ENCODE results near the gene RLN3. TPM values are rescaled to one million over a fixed set of nuclear protein-coding genes. Genes with fewer than 3 reads are reported as not detected.
A peak's percentile ranks its signal among the peaks of the same experiment; 100 is the strongest.

RLN3 gene
- total RNA-seq, 1 donor from 2014 or later = not detected

DNA sequence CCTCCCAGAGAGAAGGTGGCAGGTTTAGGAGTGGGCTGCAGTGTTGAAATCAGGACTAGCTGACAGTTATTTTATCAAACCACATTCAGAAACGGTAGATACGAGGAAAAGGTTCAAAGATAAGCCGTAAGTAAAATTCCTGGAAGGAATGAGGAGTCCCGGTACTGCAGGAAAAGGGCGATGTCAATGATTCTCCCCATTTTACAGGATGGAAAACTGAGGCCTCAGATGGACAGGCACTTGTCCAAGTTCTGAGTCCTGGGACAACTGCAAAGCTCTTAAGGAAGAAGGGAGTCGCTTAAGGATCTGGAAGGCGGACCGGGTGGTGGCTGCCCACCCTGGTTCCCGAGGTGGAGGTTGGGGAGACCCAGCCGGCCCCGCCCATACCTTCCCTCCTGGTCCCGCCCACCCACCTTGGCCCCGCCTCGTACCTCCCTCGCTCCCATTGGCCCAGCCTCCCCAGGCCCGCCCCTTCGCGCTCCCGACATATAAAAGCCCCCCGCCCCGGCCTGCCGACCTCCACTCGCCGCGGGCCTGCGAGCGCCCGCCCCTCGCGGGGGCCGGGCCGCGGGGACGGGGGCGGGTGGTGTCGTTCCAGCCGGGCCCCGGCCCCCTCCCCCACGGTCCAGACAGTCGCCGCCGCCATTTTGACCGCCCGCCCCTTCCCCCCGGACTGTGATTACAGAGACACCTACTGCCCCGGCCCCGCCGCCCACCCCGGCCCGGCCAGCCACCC is 22.4 kb upstream of the RLN3 start:
- Mint-ChIP-seq H3K9me3 (no peaks in the 10 kb centered on the region), H3K4me3 (peak overlapping the region; percentile 95), H3K27ac (peak overlapping the region; percentile 95), H3K4me1 (ENCODE audit: unreplicated experiment) (peaks cover 18% of the 10 kb centered on the region), H3K27me3 (peaks cover 4% of the 10 kb centered on the region), H3K36me3 (peaks cover 4% of the 10 kb centered on the region)
- no peak for TF ChIP-seq CTCF (conservative IDR thresholded peaks at IDR 0.05)
- peak; percentile 95 for DNase-seq (ENCODE audit: extremely low spot score, unreplicated experiment)

- Mint-ChIP-seq H3K27ac (peak within 1 kb of the TSS; percentile 99), H3K4me1 (ENCODE audit: unreplicated experiment) (peaks cover 14% of the 10 kb centered on the region), H3K9me3 (no peaks in the 10 kb centered on the region), H3K27me3 (peaks cover 4% of the 10 kb centered on the region), H3K4me3 (peak within 1 kb of the TSS; percentile 95), H3K36me3 (no peaks in the 10 kb centered on the region)
- peak; percentile 100 for DNase-seq (ENCODE audit: extremely low spot score, unreplicated experiment)
- no peak for TF ChIP-seq CTCF (conservative IDR thresholded peaks at IDR 0.05)
Measured at GRCh38 chr19:14006085-14006765, 21.7 kb upstream of the RLN3 start, which contains the start of gene RFX1. Gene RFX1 (minus strand): TSS chr19:14006320. CDS start chr19:13993843, 12,477 bp downstream.

GRCh38 chr19:14006766-14007562 is 21.0 kb upstream of the RLN3 start:
- Mint-ChIP-seq H3K9me3 (no peaks in the 10 kb centered on the region), H3K36me3 (no peaks in the 10 kb centered on the region), H3K27me3 (peaks cover 4% of the 10 kb centered on the region), H3K4me3 (peak overlapping the region; percentile 95), H3K4me1 (ENCODE audit: unreplicated experiment) (peaks cover 14% of the 10 kb centered on the region), H3K27ac (peak overlapping the region; percentile 99)
- DNase-seq (ENCODE audit: extremely low spot score, unreplicated experiment) = peak; percentile 94
- no peak for TF ChIP-seq CTCF (conservative IDR thresholded peaks at IDR 0.05)

DNA sequence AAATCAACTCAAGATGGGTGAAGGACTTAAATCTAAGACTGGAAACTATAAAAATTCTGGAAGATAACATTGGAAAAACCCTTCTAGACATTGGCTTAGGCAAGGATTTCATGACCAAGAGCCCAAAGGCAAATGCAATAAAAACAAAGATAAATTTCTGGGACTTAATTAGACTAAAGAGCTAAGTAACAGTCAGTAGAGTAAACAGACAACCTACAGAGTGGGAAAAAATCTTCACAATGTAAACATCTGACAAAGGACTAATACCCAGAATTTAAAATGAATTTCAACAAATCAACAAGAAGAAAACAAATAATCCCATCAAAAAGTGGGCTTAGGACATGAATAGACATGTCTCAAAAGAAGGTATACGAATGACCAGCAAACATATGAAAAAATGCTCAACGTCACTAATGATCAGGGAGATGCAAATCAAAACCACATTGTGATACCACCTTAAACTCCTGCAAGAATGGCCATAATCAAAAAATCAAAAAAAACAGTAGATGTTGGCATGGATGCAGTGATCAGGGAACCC is 15.5 kb upstream of the RLN3 start:
- no peaks in the 10 kb centered on the region for H3K27me3 Mint-ChIP-seq
- H3K4me1 Mint-ChIP-seq (ENCODE audit: unreplicated experiment) = no peaks in the 10 kb centered on the region
- no peak overlapping the region for H3K4me3 Mint-ChIP-seq
- peaks cover 5% of the 10 kb centered on the region for H3K9me3 Mint-ChIP-seq
- TF ChIP-seq CTCF (conservative IDR thresholded peaks at IDR 0.05) = no peak
- no peak for DNase-seq (ENCODE audit: extremely low spot score, unreplicated experiment)
- H3K27ac Mint-ChIP-seq = no peak overlapping the region
- no peaks in the 10 kb centered on the region for H3K36me3 Mint-ChIP-seq

- TF ChIP-seq CTCF (conservative IDR thresholded peaks at IDR 0.05) = no peak
Measured at GRCh38 chr19:14015524-14016035, 12.4 kb upstream of the RLN3 start.

More at GRCh38 chr19:14015524-14016035, 12.4 kb upstream of the RLN3 start:
- DNase-seq (ENCODE audit: extremely low spot score, unreplicated experiment) = no peak
- no peak overlapping the region for H3K4me3 Mint-ChIP-seq
- H3K9me3 Mint-ChIP-seq = peaks cover 5% of the 10 kb centered on the region
- no peaks in the 10 kb centered on the region for H3K4me1 Mint-ChIP-seq (ENCODE audit: unreplicated experiment)
- no peak overlapping the region for H3K27ac Mint-ChIP-seq
- no peaks in the 10 kb centered on the region for H3K27me3 Mint-ChIP-seq
- no peaks in the 10 kb centered on the region for H3K36me3 Mint-ChIP-seq
